Karpas-422 (cell line): ENCODE measurements around the gene PDE2A. TPM values are rescaled to one million over a fixed set of nuclear protein-coding genes. Genes with fewer than 3 reads are reported as not detected.

Experiments
- DNase-seq: peaks from one replicate; pipeline ENCODE4 v3.0.0-alpha.2; 2015
- H2AFZ ChIP-seq: fragments of 200-600 bp; sonication (generic); 2 replicates; pipeline ENCODE4 v1.6.1; 2014; ENCODE audit warnings: antibody characterized with exemption, low read length, mixed read lengths
- H3K27ac ChIP-seq: fragments of 200-600 bp; sonication (generic); 2 replicates; pipeline ENCODE4 v1.5.1; 2014; ENCODE audit warnings: mild to moderate bottlenecking, low read length, moderate library complexity
- H3K27me3 ChIP-seq: fragments of 200-600 bp; sonication (generic); 2 replicates; pipeline ENCODE4 v1.6.1; 2014; ENCODE audit warnings: low read length, mixed read lengths
- H3K36me3 ChIP-seq: fragments of 200-600 bp; sonication (generic); 2 replicates; pipeline ENCODE4 v1.6.1; 2014; ENCODE audit warnings: low read length, mixed read lengths; ENCODE audit not compliant: insufficient read depth
- H3K4me1 ChIP-seq: fragments of 200-600 bp; sonication (generic); 2 replicates; pipeline ENCODE4 v1.6.1; 2014; ENCODE audit warnings: mild to moderate bottlenecking, low read length, mixed read lengths
- H3K4me2 ChIP-seq: fragments of 200-600 bp; sonication (generic); 2 replicates; pipeline ENCODE4 v1.6.1; 2014; ENCODE audit warnings: low read length, low read depth, mild to moderate bottlenecking; ENCODE audit not compliant: poor library complexity, severe bottlenecking
- H3K4me3 ChIP-seq: fragments of 200-600 bp; sonication (generic); 2 replicates; pipeline ENCODE4 v1.5.1; 2014; ENCODE audit warnings: mild to moderate bottlenecking, antibody characterized with exemption, low read length, mixed read lengths
- H3K79me2 ChIP-seq: fragments of 200-600 bp; sonication (generic); 2 replicates; pipeline ENCODE4 v1.6.1; 2014; ENCODE audit warnings: mild to moderate bottlenecking, low read length, mixed read lengths
- H3K9ac ChIP-seq: fragments of 200-600 bp; sonication (generic); 2 replicates; pipeline ENCODE4 v1.6.0; 2014; ENCODE audit warnings: low read length
- H3K9me2 ChIP-seq: fragments of 200-600 bp; sonication (generic), shearing (Covaris generic); replicated peaks from 2 replicates; pipeline ENCODE4 v1.6.0; 2014; ENCODE audit warnings: mild to moderate bottlenecking, low read length, moderate library complexity; ENCODE audit not compliant: insufficient read depth
- H3K9me3 ChIP-seq: fragments of 300-700, 200-600 bp; sonication (generic); 2 replicates; pipeline ENCODE4 v1.6.1; 2014; ENCODE audit warnings: low read length, mixed read lengths
- H4K20me1 ChIP-seq: fragments of 200-600 bp; sonication (generic); 2 replicates; pipeline ENCODE4 v1.6.1; 2014; ENCODE audit warnings: mild to moderate bottlenecking, antibody characterized with exemption, low read length, low read depth; ENCODE audit not compliant: insufficient read depth
- total RNA-seq: library from RNA; depleted of rRNA; stranded (reverse); fragments of >200 nt; shearing (Covaris generic); gene quantifications from 2 replicates; pipeline ENCODE4 v1.2.3, GENCODE V29; 2014; ENCODE audit warnings: low replicate concordance

PDE2A gene
- total RNA-seq, 1 experiment from 2014 or later: 1.8 TPM

GRCh38 chr11:72580642-72580950, 93.6 kb downstream of the PDE2A start:
- no peaks in the 10 kb centered on the region for H3K27me3 ChIP-seq
- no peaks in the 10 kb centered on the region for H3K36me3 ChIP-seq
- H3K4me2 ChIP-seq: no peak overlapping the region
- H3K9me3 ChIP-seq: no peaks in the 10 kb centered on the region
- H3K9me2 ChIP-seq: no peaks in the 10 kb centered on the region
- H4K20me1 ChIP-seq: peaks cover 7% of the 10 kb centered on the region; the same call in 1 of the 2 replicates
- H3K4me3 ChIP-seq: no peak overlapping the region
- H2AFZ ChIP-seq: no peak overlapping the region
- H3K4me1 ChIP-seq: peaks cover 26% of the 10 kb centered on the region
- no peaks in the 10 kb centered on the region for H3K79me2 ChIP-seq
- H3K27ac ChIP-seq: no peak overlapping the region
- DNase-seq: no peak
- 0 out of 2 replicates have a peak overlapping the region, but pooled peaks have one; percentile 26 for H3K9ac ChIP-seq

GRCh38 chr11:72579816-72580641, 94.2 kb downstream of the PDE2A start:
- H4K20me1 ChIP-seq: peaks cover 2% of the 10 kb centered on the region; the same call in 1 of the 2 replicates
- H3K4me1 ChIP-seq: peaks cover 26% of the 10 kb centered on the region
- no peaks in the 10 kb centered on the region for H3K36me3 ChIP-seq
- no peak overlapping the region for H3K9ac ChIP-seq
- no peak overlapping the region for H3K27ac ChIP-seq
- peak overlapping the region; percentile 4 for H3K4me2 ChIP-seq
- no peaks in the 10 kb centered on the region for H3K9me3 ChIP-seq
- no peaks in the 10 kb centered on the region for H3K9me2 ChIP-seq
- H3K4me3 ChIP-seq: no peak overlapping the region
- H3K27me3 ChIP-seq: no peaks in the 10 kb centered on the region
- H2AFZ ChIP-seq: no peak overlapping the region
- peak; percentile 71 for DNase-seq
- H3K79me2 ChIP-seq: no peaks in the 10 kb centered on the region

GRCh38 chr11:72578991-72579815, 95.0 kb downstream of the PDE2A start:
- H3K79me2 ChIP-seq: no peaks in the 10 kb centered on the region
- H2AFZ ChIP-seq: no peak overlapping the region

GRCh38 chr11:72578566-72578965, 95.7 kb downstream of the PDE2A start:
- Histone ChIP-seq H2AFZ (no peak overlapping the region), H3K9me2 (no peaks in the 10 kb centered on the region), H4K20me1 (no peaks in the 10 kb centered on the region), H3K9ac (no peak overlapping the region), H3K27ac (no peak overlapping the region), H3K36me3 (no peaks in the 10 kb centered on the region), H3K4me1 (peaks cover 32% of the 10 kb centered on the region), H3K79me2 (no peaks in the 10 kb centered on the region), H3K4me3 (no peak overlapping the region), H3K4me2 (no peak overlapping the region), H3K9me3 (no peaks in the 10 kb centered on the region), H3K27me3 (no peaks in the 10 kb centered on the region)
- DNase-seq: no peak

More at GRCh38 chr11:72578991-72579815, 95.0 kb downstream of the PDE2A start:
- Histone ChIP-seq H3K9me3 (no peaks in the 10 kb centered on the region), H3K36me3 (no peaks in the 10 kb centered on the region), H4K20me1 (no peaks in the 10 kb centered on the region), H3K4me3 (no peak overlapping the region), H3K4me2 (peak overlapping the region; percentile 4), H3K9ac (no peak overlapping the region), H3K27ac (no peak overlapping the region), H3K9me2 (no peaks in the 10 kb centered on the region), H3K4me1 (peaks cover 26% of the 10 kb centered on the region), H3K27me3 (no peaks in the 10 kb centered on the region)
- DNase-seq: no peak

GRCh38 chr11:72578051-72578450, 96.2 kb downstream of the PDE2A start:
- Histone ChIP-seq H4K20me1 (no peaks in the 10 kb centered on the region), H3K27ac (no peak overlapping the region), H3K9ac (no peak overlapping the region), H3K4me2 (no peak overlapping the region), H3K4me1 (peaks cover 35% of the 10 kb centered on the region), H3K27me3 (no peaks in the 10 kb centered on the region), H3K9me2 (no peaks in the 10 kb centered on the region), H3K36me3 (no peaks in the 10 kb centered on the region), H2AFZ (no peak overlapping the region), H3K79me2 (no peaks in the 10 kb centered on the region), H3K9me3 (no peaks in the 10 kb centered on the region), H3K4me3 (no peak overlapping the region)
- DNase-seq: no peak

- Histone ChIP-seq H3K9me2 (no peaks in the 10 kb centered on the region), H3K27me3 (no peaks in the 10 kb centered on the region), H3K36me3 (no peaks in the 10 kb centered on the region), H3K9me3 (no peaks in the 10 kb centered on the region), H3K4me2 (no peak overlapping the region), H3K4me3 (no peak overlapping the region), H3K9ac (no peak overlapping the region), H3K79me2 (no peaks in the 10 kb centered on the region), H3K4me1 (peaks cover 35% of the 10 kb centered on the region), H2AFZ (no peak overlapping the region), H4K20me1 (no peaks in the 10 kb centered on the region), H3K27ac (no peak overlapping the region)
- no peak for DNase-seq
Measured at GRCh38 chr11:72577271-72577721, 96.9 kb downstream of the PDE2A start.

- H3K9me3 ChIP-seq: no peaks in the 10 kb centered on the region
- DNase-seq: no peak
- H3K4me2 ChIP-seq: no peak overlapping the region
- H4K20me1 ChIP-seq: no peaks in the 10 kb centered on the region
- no peaks in the 10 kb centered on the region for H3K36me3 ChIP-seq
- no peak overlapping the region for H3K4me3 ChIP-seq
- H2AFZ ChIP-seq: no peak overlapping the region
- H3K27me3 ChIP-seq: no peaks in the 10 kb centered on the region
- peaks cover 34% of the 10 kb centered on the region for H3K4me1 ChIP-seq
- no peaks in the 10 kb centered on the region for H3K9me2 ChIP-seq
- H3K79me2 ChIP-seq: no peaks in the 10 kb centered on the region
- H3K9ac ChIP-seq: no peak overlapping the region
- no peak overlapping the region for H3K27ac ChIP-seq
Measured at GRCh38 chr11:72576661-72577060, 97.6 kb downstream of the PDE2A start.

- Histone ChIP-seq H3K36me3 (no peaks in the 10 kb centered on the region), H3K4me3 (no peak overlapping the region), H4K20me1 (no peaks in the 10 kb centered on the region), H3K4me1 (peaks cover 29% of the 10 kb centered on the region), H3K9me2 (no peaks in the 10 kb centered on the region), H3K9me3 (no peaks in the 10 kb centered on the region), H3K27me3 (no peaks in the 10 kb centered on the region), H3K9ac (no peak overlapping the region), H2AFZ (no peak overlapping the region), H3K27ac (no peak overlapping the region), H3K4me2 (no peak overlapping the region), H3K79me2 (no peaks in the 10 kb centered on the region)
- DNase-seq: no peak
Measured at GRCh38 chr11:72576243-72576595, 98.0 kb downstream of the PDE2A start.
